Superior temporal gyrus (tissue), 1 donor: ENCODE results near the gene CEBPG.

ENCODE experiments used
- DNase-seq: peaks from one replicate; pipeline ENCODE4 v3.0.0-alpha.2; 2016; ENCODE audit errors: extremely low spot score

Gene CEBPG

DNA sequence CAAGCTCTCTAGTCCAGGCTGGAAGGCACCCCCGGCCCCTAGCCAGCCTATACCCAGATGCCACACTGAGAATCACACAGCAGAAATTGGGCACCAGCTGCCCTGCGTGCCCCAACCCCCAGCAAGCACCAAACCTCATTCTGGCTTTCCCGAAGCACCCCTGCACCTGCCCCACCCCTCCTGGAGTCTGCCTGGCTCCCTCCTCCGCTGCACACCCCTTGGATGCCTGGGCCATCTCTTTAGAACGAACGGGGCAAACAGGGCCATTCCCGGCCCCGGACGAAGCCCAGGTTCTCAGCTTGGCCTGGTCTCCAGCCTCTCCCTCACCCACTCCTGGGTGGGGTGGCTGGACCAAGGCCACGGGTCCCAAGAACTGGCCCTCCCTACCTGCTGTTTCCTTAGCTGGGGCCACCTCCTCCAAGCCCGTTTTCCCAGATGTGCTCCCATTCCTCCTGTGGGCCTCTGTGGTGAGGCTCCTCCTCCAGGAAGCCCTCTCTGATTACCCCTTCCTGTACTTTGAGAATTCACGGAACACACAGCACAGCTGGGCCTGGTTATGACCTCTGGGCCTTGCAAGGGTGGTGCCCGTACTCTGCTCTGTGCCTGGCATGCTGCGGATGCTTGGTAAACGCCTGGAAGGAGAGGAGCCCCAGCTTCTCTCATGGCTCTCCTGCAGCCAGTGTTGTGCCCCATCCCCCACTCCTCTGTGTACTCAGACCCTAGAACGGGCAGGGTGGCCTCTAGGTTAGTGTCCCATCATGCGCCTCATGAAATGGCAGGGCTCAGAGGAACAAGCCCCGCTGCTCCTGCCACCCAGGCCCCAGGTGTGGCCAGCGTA, 21.4 kb downstream of the CEBPG start:
- DNase-seq, result no peak

DNA sequence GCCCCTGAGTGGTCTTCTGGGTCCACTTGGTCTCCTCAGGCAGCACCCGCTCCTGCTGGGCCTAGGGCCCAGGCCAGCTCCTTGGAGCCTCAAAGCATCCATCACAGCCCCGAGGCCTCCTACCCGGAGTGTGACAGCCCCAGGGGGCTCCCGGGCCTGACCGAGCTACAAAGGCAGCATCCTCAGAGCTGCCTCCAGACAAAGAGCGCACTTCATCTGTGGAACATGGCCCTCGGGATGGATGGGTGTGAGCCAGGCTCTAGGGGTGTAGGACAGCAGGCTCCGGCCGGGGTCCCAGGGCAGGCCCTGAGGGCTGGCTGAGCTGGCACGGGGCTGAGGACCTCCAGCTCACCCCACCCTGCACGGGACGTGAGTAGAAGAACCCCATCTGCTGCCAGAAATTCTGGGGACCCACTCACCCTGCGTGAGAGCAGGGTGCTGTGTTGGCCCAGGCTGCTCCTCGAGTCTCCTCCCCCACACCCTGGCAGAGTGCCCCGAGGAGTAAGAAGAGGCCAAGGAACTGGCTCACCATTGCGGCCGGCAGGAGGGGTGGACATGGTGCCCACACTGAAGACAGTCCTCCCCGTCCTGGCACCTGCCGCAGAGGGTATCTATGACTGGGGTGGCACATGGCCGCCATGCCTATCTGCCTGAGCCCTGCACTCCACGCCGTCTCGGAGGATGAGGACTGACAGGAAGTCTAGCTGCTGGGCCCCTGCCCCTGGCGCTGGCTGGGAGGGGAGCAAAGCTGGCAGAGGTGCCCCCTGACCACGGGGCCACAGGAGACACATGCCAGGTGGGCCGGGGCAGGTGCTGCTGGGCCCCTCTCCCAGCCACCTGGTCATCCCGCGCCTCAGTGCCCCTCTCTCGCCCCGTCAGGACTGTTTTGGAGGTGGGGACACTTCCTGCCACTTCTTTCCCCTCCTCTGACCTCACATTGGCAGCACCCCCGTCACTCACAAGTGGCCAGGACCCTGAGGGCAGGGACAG, 22.3 kb downstream of the CEBPG start:
- DNase-seq, result no peak

DNA sequence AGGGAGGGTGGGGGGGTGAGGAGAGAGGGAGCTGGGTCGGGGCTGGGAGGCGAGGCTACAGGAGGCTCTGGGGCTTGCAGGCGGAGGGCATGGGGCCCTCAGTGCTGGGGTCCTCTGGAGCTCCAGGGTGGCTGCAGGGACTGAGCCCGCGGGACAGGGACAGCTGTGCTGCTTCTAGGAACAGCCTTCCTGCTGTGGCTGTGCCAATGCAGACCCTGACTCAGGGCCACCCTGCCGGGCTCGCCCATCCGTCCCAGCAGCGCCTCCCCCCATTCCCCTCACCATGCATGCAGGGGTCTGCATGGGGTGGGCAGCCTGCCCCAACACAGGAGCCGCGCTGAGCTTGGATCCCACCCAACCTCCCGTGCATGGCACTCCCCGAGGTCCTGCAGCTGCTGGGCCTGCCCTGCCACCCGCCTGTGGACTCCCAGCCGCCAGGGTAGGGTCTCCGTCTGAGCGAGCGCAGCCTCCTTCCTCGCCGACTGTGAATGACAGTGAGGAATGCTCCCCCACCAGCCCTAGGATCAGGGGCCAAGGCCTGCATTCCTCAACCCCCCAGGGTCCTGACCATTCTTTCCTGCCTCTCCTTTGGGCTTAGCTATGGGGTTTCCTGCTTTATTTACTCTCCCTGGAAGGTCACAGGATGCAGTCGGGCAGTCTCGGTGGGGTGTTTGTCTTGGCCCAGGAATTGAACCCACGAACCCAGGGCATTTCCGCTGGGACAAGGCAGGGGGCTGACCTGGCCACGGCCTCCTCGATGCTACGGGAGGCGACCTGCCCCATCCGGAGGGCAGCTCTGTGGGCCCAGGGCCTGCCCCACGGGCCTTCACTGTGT, 23.4 kb downstream of the CEBPG start:
- no peak for DNase-seq

DNA sequence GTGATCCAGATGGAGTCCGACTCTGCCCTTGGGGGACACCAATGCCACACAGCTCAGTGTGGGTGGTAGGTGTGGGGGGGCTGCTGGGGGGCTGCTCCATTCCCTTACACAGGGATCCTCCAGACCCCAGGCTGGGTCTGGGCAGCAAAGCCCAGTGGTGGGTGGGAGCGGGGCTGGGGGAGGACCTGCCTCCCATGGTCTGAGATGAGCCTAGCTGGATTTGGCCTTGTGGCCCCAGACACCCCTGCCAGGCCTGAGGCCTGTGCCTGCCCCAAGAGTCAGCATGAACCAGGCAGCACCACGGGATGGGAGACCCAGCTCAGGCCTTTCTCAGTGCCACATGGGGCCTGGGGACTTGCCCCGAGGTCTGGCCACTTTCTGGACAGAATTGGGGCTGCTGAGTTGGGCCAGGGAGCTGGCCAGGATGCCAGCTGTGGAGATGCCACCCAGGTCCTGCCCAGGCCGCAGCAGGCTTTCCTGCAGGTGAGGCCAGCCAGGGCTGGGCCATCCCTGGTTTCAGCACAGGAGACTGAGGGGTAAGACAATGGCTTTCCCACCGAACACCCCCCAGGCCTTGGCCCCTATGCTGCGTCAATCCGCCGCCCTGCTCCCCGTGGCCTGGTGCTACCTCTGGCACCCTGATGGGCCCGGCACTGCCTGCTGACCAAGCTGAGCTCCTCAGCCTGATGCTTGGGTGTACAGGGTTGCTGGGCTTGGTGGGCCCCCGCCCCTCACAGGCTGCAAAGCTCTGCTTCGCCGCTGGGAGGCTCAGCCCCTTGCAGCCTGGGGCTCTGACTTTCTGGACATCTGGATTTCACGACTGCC, 24.2 kb downstream of the CEBPG start:
- no peak for DNase-seq

DNA sequence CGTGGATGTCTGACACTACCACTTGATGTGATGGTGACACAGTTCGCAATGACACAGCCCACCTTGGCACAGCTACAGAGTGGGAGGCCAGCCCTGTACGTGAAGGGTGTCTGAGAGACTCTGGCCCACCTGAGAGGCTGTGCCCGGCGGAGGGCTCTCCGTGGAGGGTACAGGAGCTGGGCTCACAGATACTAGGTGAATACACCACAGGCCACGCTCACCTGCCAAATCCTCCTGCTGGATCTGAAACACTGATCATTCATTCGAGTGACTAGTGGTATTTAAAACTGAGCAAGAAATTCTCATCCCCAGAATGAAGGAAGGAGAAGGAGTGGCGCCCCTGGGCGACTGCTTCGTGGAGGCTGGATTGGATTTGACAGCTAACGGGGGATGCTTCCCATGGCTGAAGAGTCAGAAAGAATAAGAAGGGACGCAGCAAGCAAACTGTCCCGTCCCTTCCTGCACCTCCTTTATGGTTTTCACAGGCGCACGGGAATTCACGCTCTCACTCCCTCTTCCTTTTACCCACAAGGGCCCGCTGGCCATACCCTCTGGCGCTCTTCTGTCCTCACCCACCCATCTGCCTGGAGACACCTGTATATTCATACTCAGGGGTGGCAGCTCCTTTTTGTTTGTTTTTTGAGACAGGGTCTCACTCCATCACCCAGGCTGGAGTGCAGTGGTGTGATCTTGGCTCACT, 25.0 kb downstream of the CEBPG start:
- DNase-seq, result no peak

DNA sequence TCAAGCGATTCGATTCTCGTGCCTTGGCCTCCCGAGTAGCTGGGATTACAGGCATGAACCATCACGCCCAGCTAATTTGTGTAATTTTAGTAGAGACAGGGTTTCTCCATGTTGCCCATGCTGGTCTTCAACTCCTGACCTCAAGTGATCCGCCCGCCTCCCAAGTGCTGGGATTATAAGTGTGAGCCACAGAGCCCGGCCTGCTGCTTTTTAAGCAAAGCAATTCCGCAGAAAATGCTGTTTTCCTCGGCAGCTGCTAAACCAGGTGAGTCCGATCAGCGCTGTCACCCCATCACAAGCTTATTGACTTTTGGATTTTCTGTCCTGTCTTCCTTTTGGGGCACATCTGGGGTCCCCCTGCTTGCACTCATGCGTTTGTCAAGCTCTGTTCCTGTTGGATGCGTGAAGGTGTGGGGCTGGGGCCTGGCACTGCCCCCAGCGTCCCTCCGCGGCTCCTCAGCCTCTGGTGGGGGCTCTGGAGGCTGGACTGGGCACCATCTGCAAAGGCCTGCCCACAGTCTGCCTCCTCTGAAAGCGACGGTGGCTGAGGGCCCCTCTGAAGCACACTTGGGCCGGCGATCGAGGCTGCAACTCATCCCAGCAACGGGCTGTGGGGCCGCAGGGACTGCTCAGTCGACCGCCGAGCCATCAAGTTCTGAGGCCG, 25.7 kb downstream of the CEBPG start:
- DNase-seq, result no peak

DNA sequence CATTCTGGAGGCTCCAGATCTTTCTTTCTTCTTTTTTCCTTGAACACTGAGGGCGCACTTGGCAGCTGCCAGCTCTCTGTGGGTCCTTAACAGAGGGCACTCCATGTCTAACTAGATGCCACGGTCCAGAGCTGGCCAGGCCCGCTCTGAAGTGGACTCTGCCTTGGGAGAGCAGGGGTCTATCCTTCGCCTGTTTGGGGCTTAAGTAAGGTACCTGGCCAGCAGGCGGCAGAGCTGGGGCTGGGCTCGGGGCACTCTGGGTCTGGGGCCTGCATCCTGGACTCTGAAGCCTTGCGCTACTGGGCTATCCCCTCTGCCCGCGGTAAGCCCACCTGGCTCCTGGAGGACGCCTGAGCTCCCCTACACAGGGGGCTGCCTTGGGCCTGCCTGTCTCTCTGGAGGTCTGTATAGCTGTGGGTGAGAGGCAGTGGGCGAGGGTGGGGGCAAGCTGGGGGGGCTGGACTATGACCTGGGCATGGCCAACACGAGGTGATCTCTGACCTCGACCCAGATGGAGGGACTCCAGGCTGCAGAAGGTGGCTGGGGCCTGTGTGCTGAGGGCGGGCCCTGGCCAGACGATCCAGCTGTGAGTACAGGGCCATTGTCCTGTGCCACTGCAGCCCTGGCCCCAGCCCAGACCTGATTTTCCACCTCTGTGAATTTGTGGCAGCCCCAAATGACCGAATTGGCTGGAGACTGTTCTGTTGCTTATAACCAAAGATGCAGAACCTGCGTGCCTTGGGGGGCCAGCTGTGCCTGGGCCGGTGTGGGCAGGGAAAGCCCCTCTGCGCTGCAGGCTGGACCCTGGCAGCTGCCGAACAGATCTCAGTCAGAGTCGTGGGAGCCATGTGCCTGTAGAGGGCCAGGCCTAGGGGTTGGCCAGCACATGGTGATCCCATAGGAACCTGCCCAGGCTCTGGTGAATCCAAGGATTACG, 26.5 kb downstream of the CEBPG start:
- no peak for DNase-seq

DNA sequence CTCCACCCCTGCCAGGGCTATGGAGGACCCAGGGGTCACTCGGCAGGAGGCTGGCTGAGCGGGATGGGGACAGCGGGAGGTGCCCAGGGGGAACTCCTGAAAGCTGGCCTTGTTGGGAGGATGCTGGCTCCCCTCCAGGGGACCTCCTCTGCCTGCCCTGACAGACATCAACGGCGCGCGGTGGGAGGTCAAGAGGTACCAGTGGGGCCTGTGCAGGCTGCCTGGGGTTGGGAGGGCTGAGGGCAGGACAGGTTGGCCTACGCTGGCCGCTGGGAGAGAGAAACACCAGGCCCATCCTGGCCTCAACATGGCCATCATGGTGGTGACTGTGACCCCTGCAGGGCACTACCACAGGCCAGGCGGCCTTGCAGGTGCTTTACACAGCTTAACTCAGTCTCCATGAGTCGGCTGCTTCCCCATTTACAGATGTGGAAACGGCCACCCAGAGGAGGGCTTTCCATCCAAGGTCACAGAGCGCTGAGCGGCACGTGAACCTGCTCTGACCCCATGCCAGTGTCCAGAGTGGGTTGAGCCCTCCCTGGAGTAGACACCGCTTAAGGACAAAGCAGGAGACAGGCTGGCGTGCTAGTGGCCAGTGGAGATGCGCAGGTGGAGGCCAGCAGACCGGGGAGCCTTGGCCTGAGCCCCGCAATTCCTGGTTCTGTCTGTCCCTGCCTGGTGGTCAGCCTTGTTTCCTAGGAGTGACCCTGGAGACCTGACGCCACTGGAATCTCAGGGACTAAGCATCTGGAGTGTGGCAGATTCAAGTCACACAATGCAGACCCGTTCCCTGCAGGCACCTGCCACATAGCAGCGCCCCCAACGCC, 27.6 kb downstream of the CEBPG start:
- no peak for DNase-seq

DNA sequence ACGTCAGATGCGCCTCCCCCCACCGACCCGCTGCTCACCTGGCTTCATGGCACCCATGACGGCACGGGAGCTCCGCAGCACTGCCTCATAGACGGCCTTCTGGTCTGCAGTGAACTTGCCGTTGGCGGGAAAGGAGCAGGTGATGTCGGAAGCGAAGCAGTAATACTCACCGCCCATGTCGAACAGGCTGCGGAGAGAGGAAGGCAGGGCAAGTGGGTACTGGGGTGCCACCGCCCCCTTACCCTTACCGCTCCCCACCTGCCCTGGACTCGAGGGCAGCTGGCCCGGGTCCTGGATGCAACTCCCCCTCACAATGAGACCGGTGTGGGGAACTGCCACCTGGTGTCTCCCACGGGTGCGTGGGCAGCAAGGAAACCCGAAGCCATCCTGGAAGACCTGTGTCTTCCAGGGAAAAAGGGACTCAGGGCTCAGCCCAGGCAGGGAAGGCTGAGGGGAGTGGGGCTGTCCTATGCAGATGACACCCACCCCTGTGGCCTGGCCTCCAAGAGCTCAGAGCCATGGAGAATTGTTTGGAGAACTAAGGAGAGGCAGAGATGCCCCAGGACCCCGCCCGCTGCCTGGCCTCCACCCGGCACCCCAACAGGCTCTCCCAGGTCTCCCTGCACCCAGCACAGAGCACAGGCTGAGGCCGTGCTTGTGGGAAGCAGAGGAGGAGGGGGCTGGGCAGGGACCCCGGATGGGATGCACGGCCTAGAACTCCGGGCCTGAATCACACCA, 28.3 kb downstream of the CEBPG start:
- no peak for DNase-seq

DNA sequence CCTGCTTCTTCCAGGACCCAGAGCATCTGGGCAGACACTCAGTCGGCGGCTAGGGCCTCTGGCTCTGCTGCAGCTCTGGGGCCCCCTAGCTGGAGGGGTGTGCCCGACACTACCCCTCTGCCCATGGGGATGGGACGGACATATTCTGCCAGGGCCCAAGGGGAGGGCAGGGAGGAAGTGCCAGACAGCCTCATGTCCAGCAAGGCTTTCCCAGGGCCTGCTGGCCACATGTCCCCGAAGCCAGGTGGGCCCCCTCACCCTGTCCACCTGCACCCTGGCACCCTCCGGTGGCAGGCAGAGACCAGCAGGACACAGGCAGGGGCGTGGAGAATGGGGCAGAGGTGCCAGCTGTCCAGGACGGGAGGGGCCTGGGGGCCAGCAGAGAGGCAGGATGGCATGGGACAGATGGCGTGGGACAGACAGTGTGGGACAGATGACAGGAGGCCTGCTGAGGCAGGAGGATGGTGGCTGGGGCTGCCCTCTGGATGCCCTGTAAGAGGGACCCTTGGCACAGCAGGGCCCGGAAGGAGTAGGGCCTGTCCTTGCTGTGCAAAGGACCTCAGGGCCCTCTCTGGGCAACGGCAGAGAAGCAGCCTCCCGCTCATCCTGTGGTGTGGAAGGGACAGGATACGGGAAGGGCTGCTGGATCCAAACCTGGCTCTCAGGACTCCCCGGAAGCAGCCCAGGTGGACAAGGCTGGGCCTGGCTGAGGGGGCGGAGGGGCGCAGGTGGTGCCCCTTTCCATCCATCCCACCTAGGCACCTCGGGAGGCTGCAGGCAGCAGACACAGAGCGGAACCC, 29.1 kb downstream of the CEBPG start:
- no peak for DNase-seq

DNA sequence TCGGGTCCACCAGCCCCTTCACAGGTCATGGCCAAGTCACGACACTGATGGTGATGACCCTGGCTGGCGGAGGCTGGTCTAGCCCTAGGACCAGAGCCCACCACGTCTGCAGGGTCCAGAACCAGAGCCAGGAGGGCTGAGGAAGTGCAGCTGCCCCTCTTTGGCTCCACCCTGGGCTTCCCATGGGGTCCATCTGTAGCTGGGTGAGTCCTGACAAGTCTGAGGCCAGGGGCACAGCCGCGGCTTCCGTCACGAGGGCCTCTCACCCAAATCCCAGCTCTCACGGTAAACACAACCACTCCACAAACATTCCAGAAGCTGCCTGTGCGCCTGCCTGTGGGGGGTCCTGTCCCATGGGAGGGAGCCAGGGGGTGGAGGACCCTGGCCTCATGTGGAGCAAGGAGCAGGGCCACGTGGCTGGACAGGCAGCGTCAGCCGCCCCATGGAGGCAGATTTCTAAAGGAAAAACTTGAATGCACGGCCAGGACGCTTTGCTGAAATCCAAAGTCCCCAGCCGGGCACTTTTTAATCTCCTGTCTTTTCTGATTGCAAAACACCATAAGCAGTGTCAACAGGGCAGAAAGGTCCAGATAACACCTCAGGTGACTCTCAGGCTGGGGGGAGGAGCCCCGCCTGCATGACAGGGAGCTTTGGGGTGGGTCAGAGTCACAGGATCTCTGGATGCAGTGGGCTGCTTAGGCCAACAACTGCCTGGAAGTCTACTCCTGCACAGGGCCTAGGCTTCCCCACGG, 29.9 kb downstream of the CEBPG start:
- DNase-seq, result no peak

DNA sequence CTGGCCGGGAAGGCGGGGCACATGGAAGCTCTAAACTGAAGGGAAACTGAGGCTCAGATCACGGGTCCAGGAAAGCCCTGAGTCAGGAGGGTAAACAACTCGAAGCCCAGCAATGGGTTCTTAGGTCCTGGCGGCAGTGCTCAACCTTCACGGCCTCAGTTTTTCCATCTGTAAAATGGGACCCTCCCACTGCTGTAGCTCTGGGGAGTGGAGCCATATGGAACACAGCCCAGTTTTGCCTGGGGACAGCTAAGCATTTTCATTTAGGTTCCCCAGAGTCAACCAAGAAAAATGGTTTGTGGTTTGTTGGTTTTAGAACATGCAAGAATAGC, 30.4 kb downstream of the CEBPG start:
- no peak for DNase-seq

DNA sequence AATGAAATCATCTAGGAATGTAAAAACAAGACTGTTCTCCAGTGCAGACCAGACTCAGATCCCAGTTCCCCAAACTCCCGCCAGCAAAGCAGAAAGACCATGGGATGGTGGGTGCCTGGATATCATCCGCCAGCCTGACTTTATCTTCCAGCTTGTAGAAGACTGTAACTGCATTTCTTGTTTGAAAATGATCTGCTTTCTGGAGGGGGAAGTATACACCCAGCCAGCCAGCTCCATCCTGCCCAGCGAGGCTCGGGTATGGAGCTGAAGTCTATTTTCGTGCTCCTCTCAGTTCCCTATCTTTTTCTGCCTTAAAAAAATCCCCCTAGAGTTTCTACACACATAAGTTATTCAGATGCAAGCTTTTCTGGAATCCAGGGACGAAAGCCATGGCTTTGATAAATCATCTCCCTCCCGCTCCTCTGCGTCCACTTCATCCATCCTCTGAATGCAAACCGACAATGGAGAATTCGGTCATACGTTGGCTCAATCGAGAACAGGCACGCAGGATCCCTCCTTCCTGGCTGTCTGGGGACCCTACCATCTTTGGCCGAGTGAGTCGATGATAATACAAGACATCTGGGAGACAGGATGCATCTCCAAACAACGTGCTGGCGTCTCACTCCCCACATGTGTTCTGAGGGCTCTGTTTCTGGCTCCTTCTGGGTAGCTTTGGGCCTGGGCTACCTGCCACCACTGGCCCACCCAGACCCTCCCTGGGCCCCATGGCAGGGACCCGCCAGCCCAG, 31.2 kb downstream of the CEBPG start:
- DNase-seq, result no peak

DNA sequence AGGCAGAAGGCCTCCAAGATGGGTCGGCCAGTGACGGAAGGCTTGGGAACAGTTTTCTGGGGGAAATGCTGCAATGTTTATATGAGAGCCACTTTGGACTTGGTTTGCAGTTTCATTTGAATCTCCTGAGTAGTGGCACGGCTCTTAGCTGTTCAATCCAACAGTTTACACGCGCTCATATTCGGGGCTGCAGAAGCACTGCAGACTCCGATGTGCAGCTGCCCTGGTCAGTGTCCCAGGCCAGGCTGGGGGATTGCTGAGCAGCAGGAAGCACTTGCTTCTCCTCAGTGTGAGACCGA, 31.7 kb downstream of the CEBPG start:
- no peak for DNase-seq
